Measurements from ENCODE around the gene GATAD1. TPM values are rescaled to one million over a fixed set of nuclear protein-coding genes. Genes with fewer than 3 reads are reported as not detected.
A peak's percentile ranks its signal among the peaks of the same experiment; 100 is the strongest.
"Not testable (repeated sequence)": the region's sequence is repeated elsewhere in the genome, so short reads cannot be mapped to it uniquely, and the experiment has no call there.

The GATAD1 gene
- total RNA-seq, 1 experiment from 2014 or later, result 41.2 TPM

DNA sequence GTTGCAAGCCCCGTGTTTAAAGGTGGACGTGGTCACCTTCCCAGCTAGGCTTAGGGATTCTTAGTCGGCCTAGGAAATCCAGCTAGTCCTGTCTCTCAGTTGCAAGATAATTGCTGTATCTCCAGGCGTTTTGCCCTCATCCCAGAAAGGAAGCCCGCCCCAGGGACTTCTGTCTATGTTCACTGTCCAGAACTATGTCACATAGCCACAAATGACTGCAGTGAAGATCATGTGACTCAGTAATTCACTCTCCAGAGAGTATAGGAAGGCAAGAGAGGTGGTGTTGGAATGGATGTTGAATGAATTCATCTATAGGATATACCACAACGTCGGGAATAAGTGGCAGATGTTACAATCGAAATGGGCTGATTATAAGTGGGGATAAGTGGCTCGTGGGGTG is 30.8 kb downstream of the GATAD1 start:
- no TSS peak for BruUV-seq (replicated peaks)
- ChIA-PET POLR2A (interaction anchor here (0.8 kb wide), 1 partner anchor 30 kb away, joined by 3 read pairs; no protein-coding TSS in a partner anchor), CTCF (interaction anchor here (0.6 to 1.3 kb wide), 3 partner anchors 11 to 79 kb away, joined by 3 to 4 read pairs (median 4); no protein-coding TSS in a partner anchor)
- H3K4me1 Mint-ChIP-seq (ENCODE audit: insufficient read depth, unreplicated experiment), result no peaks in the 10 kb centered on the region
- peaks cover 10% of the 10 kb centered on the region for H3K36me3 Mint-ChIP-seq (ENCODE audit: insufficient read depth, unreplicated experiment)
- DNase-seq (ENCODE audit: unreplicated experiment), result no peak
- no peaks in the 10 kb centered on the region for H3K9me3 Mint-ChIP-seq (ENCODE audit: unreplicated experiment)
- no peak for TF ChIP-seq CTCF (IDR thresholded peaks at IDR 0.05; ENCODE audit: unreplicated experiment)
- no peak overlapping the region for H3K4me3 Mint-ChIP-seq (ENCODE audit: unreplicated experiment)
- intact Hi-C loops (cut with micrococcal nuclease), result no loop called here
- no peaks in the 10 kb centered on the region for H3K27me3 Mint-ChIP-seq (ENCODE audit: insufficient read depth, unreplicated experiment)
- peak overlapping the region; percentile 8 for H3K27ac Mint-ChIP-seq (ENCODE audit: low read depth, unreplicated experiment)

DNA sequence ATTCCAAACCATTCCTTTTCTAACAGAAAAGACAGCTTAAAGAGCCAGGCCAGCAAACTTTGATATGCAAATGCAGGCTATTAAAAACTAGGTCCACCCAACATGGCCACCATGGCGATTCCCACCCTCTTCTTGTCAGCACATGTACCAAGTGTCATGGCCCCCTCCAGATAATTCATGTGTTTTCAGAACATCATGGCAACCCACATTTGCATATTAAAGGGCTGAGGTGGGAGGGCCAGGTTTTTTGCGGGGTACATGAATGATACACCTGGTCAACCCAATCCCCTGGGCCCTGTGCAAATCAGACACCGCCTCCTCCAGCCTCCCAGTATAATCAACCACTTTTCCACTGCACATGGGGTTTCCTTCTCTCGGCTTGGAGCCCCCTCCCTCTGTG is 31.4 kb downstream of the GATAD1 start:
- ChIA-PET CTCF (interaction anchor here (0.6 to 1.1 kb wide), 2 partner anchors 11 to 80 kb away, joined by 3 to 4 read pairs; no protein-coding TSS in a partner anchor), POLR2A (interaction anchor here (0.8 kb wide), 1 partner anchor 31 kb away, joined by 3 read pairs; no protein-coding TSS in a partner anchor)
- H3K27ac Mint-ChIP-seq (ENCODE audit: low read depth, unreplicated experiment), result no peak overlapping the region
- H3K4me3 Mint-ChIP-seq (ENCODE audit: unreplicated experiment), result no peak overlapping the region
- no TSS peak for BruUV-seq (replicated peaks)
- no peaks in the 10 kb centered on the region for H3K4me1 Mint-ChIP-seq (ENCODE audit: insufficient read depth, unreplicated experiment)
- H3K27me3 Mint-ChIP-seq (ENCODE audit: insufficient read depth, unreplicated experiment), result no peaks in the 10 kb centered on the region
- no peak for TF ChIP-seq CTCF (IDR thresholded peaks at IDR 0.05; ENCODE audit: unreplicated experiment)
- no peaks in the 10 kb centered on the region for H3K9me3 Mint-ChIP-seq (ENCODE audit: unreplicated experiment)
- intact Hi-C loops (cut with micrococcal nuclease), result no loop called here
- H3K36me3 Mint-ChIP-seq (ENCODE audit: insufficient read depth, unreplicated experiment), result peaks cover 10% of the 10 kb centered on the region
- DNase-seq (ENCODE audit: unreplicated experiment), result no peak

- H3K9me3 Mint-ChIP-seq (ENCODE audit: unreplicated experiment); intact Hi-C loops (cut with micrococcal nuclease); H3K27me3 Mint-ChIP-seq (ENCODE audit: insufficient read depth, unreplicated experiment); H3K4me3 Mint-ChIP-seq (ENCODE audit: unreplicated experiment); BruUV-seq (replicated peaks); H3K4me1 Mint-ChIP-seq (ENCODE audit: insufficient read depth, unreplicated experiment); H3K27ac Mint-ChIP-seq (ENCODE audit: low read depth, unreplicated experiment); CTCF ChIA-PET; DNase-seq (ENCODE audit: unreplicated experiment); POLR2A ChIA-PET: not testable (repeated sequence)
- H3K36me3 Mint-ChIP-seq (ENCODE audit: insufficient read depth, unreplicated experiment), result peaks cover 10% of the 10 kb centered on the region
Measured at GRCh38 chr7:92479146-92479545, 31.9 kb downstream of the GATAD1 start.

GRCh38 chr7:92483624-92484023 is 36.3 kb downstream of the GATAD1 start:
- H3K36me3 Mint-ChIP-seq (ENCODE audit: insufficient read depth, unreplicated experiment), result peaks cover 32% of the 10 kb centered on the region
- H3K27ac Mint-ChIP-seq (ENCODE audit: low read depth, unreplicated experiment); CTCF ChIA-PET; H3K4me3 Mint-ChIP-seq (ENCODE audit: unreplicated experiment); H3K4me1 Mint-ChIP-seq (ENCODE audit: insufficient read depth, unreplicated experiment); DNase-seq (ENCODE audit: unreplicated experiment); BruUV-seq (replicated peaks); intact Hi-C loops (cut with micrococcal nuclease); H3K27me3 Mint-ChIP-seq (ENCODE audit: insufficient read depth, unreplicated experiment); H3K9me3 Mint-ChIP-seq (ENCODE audit: unreplicated experiment): not testable (repeated sequence)
- POLR2A ChIA-PET, result interaction anchor here (0.6 kb wide), 1 partner anchor 34 kb away, joined by 3 read pairs; no protein-coding TSS in a partner anchor

DNA sequence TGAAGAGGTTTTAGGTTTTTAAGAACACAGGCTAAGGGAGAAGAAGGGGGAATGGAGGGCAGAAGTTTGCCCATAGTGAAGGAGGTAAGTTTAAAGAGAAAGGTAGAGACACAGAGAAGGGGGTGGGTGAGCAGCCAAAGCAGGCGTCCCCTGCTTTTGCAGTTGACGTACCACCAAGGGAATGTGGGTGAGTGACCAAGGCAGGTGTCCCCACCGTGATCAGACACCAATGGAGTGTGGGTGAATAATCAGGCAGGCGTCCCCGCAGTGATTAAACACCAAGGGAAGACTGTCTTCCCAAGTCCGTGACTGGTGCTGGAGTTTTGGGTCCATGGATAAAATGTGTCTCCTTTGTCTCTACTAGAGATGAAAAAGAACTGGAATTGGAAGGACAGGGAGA is 36.9 kb downstream of the GATAD1 start:
- H3K36me3 Mint-ChIP-seq (ENCODE audit: insufficient read depth, unreplicated experiment), result peaks cover 35% of the 10 kb centered on the region
- H3K9me3 Mint-ChIP-seq (ENCODE audit: unreplicated experiment); DNase-seq (ENCODE audit: unreplicated experiment); BruUV-seq (replicated peaks); POLR2A ChIA-PET; H3K4me1 Mint-ChIP-seq (ENCODE audit: insufficient read depth, unreplicated experiment); intact Hi-C loops (cut with micrococcal nuclease); H3K27ac Mint-ChIP-seq (ENCODE audit: low read depth, unreplicated experiment); H3K4me3 Mint-ChIP-seq (ENCODE audit: unreplicated experiment); H3K27me3 Mint-ChIP-seq (ENCODE audit: insufficient read depth, unreplicated experiment); CTCF ChIA-PET: not testable (repeated sequence)

All from MCF 10A (cell line).